Measurements from ENCODE around the gene PTCD3. TPM values are rescaled to one million over a fixed set of nuclear protein-coding genes. Genes with fewer than 3 reads are reported as not detected.

Gene PTCD3
- total RNA-seq, 1 experiment from 2014 or later, result 93.9 TPM

DNA sequence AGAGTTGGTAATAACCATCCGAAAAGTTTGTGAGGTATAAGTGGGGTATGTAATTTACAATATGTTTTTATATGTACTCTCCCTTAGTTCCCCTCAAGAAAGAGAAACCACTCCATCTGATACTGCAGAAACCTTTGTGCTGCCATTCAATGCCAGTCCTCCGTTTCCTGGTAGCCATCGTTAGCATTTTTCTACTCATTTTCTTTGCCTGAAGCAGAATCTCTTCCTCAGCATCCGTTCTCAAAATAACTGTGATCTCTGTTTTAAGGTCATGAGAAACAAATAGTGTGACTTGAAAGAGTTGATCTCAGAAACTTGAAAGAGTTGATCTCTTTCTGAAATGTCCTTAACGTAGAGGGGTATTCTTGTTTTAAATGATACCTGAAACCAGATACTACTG, 996 bp downstream of the PTCD3 start:
- DNase-seq (ENCODE audit: low read depth, low spot score) (no peak), ATAC-seq (no peak)
- H3K4me1 ChIP-seq (ENCODE audit: control insufficient read depth, insufficient read depth, low read length), result peaks cover 21% of the 10 kb centered on the region
- peak overlapping the region; percentile 99 for H3K27ac ChIP-seq (ENCODE audit: low read length)
- no peaks in the 10 kb centered on the region for H3K9me3 ChIP-seq (ENCODE audit: control insufficient read depth, insufficient read depth, low read depth, low read length)
- H3K4me3 ChIP-seq (ENCODE audit: low read depth in 2 of 2, low read length in 2 of 2), result peak overlapping the region; percentile 96 to 99
- intact Hi-C loops (cut with micrococcal nuclease; ENCODE audit: unreplicated experiment), result no loop called here
- BruUV-seq (replicated peaks), result TSS peak; percentile 79
- ChIA-PET CTCF (no interaction called here), POLR2A (no interaction called here)
- H3K36me3 ChIP-seq (ENCODE audit: control insufficient read depth, insufficient read depth, low read length), result peaks cover 39% of the 10 kb centered on the region
- in situ Hi-C loops (cut with HindIII; ENCODE audit: low pct_unique_long_range_greater_than_20kb, low sequenced_read_pairs), result no loop called here
- H3K27me3 ChIP-seq (ENCODE audit: control insufficient read depth, insufficient read depth, low read length), result no peaks in the 10 kb centered on the region
- TF ChIP-seq SIN3A (IDR thresholded peaks at IDR 0.05; ENCODE audit: borderline replicate concordance, insufficient read depth, low read depth, low read length), result no peak
- TF ChIP-seq, protein P1, sequence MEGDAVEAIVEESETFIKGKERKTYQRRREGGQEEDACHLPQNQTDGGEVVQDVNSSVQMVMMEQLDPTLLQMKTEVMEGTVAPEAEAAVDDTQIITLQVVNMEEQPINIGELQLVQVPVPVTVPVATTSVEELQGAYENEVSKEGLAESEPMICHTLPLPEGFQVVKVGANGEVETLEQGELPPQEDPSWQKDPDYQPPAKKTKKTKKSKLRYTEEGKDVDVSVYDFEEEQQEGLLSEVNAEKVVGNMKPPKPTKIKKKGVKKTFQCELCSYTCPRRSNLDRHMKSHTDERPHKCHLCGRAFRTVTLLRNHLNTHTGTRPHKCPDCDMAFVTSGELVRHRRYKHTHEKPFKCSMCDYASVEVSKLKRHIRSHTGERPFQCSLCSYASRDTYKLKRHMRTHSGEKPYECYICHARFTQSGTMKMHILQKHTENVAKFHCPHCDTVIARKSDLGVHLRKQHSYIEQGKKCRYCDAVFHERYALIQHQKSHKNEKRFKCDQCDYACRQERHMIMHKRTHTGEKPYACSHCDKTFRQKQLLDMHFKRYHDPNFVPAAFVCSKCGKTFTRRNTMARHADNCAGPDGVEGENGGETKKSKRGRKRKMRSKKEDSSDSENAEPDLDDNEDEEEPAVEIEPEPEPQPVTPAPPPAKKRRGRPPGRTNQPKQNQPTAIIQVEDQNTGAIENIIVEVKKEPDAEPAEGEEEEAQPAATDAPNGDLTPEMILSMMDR (IDR thresholded peaks at IDR 0.05), result no peak
- TF ChIP-seq POLR2AphosphoS5 (IDR thresholded peaks at IDR 0.05; ENCODE audit: low read depth, low read length), result no peak
- no peak for TF ChIP-seq TCF7L2 (IDR thresholded peaks at IDR 0.05; ENCODE audit: low read depth, low read length)
- TF ChIP-seq, protein P2, sequence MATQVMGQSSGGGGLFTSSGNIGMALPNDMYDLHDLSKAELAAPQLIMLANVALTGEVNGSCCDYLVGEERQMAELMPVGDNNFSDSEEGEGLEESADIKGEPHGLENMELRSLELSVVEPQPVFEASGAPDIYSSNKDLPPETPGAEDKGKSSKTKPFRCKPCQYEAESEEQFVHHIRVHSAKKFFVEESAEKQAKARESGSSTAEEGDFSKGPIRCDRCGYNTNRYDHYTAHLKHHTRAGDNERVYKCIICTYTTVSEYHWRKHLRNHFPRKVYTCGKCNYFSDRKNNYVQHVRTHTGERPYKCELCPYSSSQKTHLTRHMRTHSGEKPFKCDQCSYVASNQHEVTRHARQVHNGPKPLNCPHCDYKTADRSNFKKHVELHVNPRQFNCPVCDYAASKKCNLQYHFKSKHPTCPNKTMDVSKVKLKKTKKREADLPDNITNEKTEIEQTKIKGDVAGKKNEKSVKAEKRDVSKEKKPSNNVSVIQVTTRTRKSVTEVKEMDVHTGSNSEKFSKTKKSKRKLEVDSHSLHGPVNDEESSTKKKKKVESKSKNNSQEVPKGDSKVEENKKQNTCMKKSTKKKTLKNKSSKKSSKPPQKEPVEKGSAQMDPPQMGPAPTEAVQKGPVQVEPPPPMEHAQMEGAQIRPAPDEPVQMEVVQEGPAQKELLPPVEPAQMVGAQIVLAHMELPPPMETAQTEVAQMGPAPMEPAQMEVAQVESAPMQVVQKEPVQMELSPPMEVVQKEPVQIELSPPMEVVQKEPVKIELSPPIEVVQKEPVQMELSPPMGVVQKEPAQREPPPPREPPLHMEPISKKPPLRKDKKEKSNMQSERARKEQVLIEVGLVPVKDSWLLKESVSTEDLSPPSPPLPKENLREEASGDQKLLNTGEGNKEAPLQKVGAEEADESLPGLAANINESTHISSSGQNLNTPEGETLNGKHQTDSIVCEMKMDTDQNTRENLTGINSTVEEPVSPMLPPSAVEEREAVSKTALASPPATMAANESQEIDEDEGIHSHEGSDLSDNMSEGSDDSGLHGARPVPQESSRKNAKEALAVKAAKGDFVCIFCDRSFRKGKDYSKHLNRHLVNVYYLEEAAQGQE (IDR thresholded peaks at IDR 0.05; ENCODE audit: insufficient read depth in 1 of 2, low read depth in 2 of 2, low read length in 1 of 2), result no peak

DNA sequence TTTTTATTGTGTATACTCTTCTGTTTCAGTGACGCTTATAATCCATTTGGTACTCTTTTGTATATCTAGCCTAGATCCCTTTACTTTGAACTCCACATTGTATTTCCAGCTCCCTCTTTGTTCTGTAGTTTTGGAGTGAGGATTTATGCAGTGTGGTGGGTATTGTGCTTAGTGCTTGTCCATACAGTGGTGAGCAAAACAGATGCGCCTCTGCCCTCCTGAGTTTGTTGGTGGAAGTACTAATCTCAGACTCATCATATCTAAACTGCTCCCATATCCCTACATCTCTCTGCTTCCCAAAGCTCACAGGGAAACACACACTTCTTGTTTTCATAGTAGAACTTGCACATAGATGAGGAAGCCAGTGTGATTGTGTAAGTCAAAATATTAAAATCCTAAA, 12.1 kb downstream of the PTCD3 start:
- in situ Hi-C loops (cut with HindIII; ENCODE audit: low pct_unique_long_range_greater_than_20kb, low sequenced_read_pairs) (no loop called here), intact Hi-C loops (cut with micrococcal nuclease; ENCODE audit: unreplicated experiment) (no loop called here)
- H3K9me3 ChIP-seq (ENCODE audit: control insufficient read depth, insufficient read depth, low read depth, low read length), result no peaks in the 10 kb centered on the region
- H3K27me3 ChIP-seq (ENCODE audit: control insufficient read depth, insufficient read depth, low read length), result no peaks in the 10 kb centered on the region
- DNase-seq (ENCODE audit: low read depth, low spot score) (no peak), ATAC-seq (no peak)
- TF ChIP-seq, protein P2 (IDR thresholded peaks at IDR 0.05; ENCODE audit: insufficient read depth in 1 of 2, low read depth in 2 of 2, low read length in 1 of 2), result no peak
- TF ChIP-seq TCF7L2 (IDR thresholded peaks at IDR 0.05; ENCODE audit: low read depth, low read length) (no peak), SIN3A (IDR thresholded peaks at IDR 0.05; ENCODE audit: borderline replicate concordance, insufficient read depth, low read depth, low read length) (no peak), POLR2AphosphoS5 (IDR thresholded peaks at IDR 0.05; ENCODE audit: low read depth, low read length) (no peak)
- TF ChIP-seq, protein P1 (IDR thresholded peaks at IDR 0.05), result no peak
- CTCF ChIA-PET, result no interaction called here
- peaks cover 53% of the 10 kb centered on the region for H3K36me3 ChIP-seq (ENCODE audit: control insufficient read depth, insufficient read depth, low read length)
- H3K4me3 ChIP-seq (ENCODE audit: low read depth in 2 of 2, low read length in 2 of 2), result no peak overlapping the region
- H3K4me1 ChIP-seq (ENCODE audit: control insufficient read depth, insufficient read depth, low read length), result no peaks in the 10 kb centered on the region
- BruUV-seq (replicated peaks), result no TSS peak
- no peak overlapping the region for H3K27ac ChIP-seq (ENCODE audit: low read length)
- POLR2A ChIA-PET, result no interaction called here
